ENCODE results near the gene ACSM5.
"Not testable (repeated sequence)": the region's sequence is repeated elsewhere in the genome, so short reads cannot be mapped to it uniquely, and the experiment has no call there.

DNA sequence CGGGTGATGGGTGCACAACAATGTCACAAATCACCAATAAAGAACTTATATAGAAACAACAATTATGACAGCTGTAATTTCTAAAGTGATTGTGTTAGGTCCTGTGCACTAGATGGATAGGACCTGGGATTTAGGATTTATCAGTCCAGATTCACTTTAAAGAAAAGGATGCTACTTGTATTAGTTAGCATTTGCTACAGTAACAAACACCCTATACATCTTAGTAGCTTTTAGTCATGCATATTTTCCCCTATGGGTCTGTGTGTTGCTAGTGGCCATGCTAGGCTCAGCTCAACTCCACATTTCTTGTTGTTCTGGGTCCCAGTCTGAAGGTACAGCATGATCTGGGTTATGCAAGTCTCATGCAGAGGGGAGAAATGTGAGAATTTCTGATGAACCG, 49.9 kb downstream of the ACSM5 start:
- not testable (repeated sequence) for TF ChIP-seq CTCF (IDR thresholded peaks at IDR 0.05 in 8 of 11, conservative IDR thresholded peaks at IDR 0.05 in 3 of 11); POLR2A (IDR thresholded peaks at IDR 0.05)
